OCI-LY3 (cell line): ENCODE results near the gene CTNNB1.

ENCODE experiments used
- H2AFZ ChIP-seq: fragments of 200-600, 300-600 bp; shearing (Covaris generic); 2 replicates; pipeline ENCODE4 v1.6.0; 2014; ENCODE audit warnings: antibody characterized with exemption, low read depth, low read length
- H3K27ac ChIP-seq: fragments of 200-600, 300-600 bp; sonication (generic); 2 replicates; pipeline ENCODE4 v1.5.1; 2014; ENCODE audit warnings: mild to moderate bottlenecking, low read length, moderate library complexity, mixed read lengths
- H3K27me3 ChIP-seq: fragments of 200-600, 300-600 bp; sonication (generic); 2 replicates; pipeline ENCODE4 v1.6.1; 2014; ENCODE audit warnings: low read depth, low read length, mixed read lengths
- H3K36me3 ChIP-seq: fragments of 200-600, 300-600 bp; sonication (generic); replicated peaks from 2 replicates; pipeline ENCODE3; 2014; ENCODE audit warnings: low read depth, low read length, mixed read lengths
- H3K4me1 ChIP-seq: fragments of 300-600, 200-600 bp; sonication (generic); 2 replicates; pipeline ENCODE4 v1.6.1; 2014; ENCODE audit warnings: low read length, mixed read lengths
- H3K4me2 ChIP-seq: fragments of 200-600, 300-600 bp; sonication (generic); 2 replicates; pipeline ENCODE4 v1.6.1; 2014; ENCODE audit warnings: low read length, mixed read lengths
- H3K4me3 ChIP-seq: fragments of 300-600, 200-600 bp; sonication (generic); 2 replicates; pipeline ENCODE4 v1.5.1; 2014; ENCODE audit warnings: antibody characterized with exemption, mild to moderate bottlenecking, low read length, moderate library complexity
- H3K79me2 ChIP-seq: fragments of 300-600, 200-600 bp; shearing (Covaris generic); 2 replicates; pipeline ENCODE4 v1.6.1; 2014; ENCODE audit warnings: mild to moderate bottlenecking, low read length, mixed read lengths
- H3K9ac ChIP-seq: fragments of 300-600, 200-600 bp; shearing (Covaris generic); 2 replicates; pipeline ENCODE4 v1.6.0; 2014; ENCODE audit warnings: mild to moderate bottlenecking, low read length, moderate library complexity
- H3K9me3 ChIP-seq: fragments of 200-600, 300-600 bp; shearing (Covaris generic); 2 replicates; pipeline ENCODE4 v1.6.1; 2014; ENCODE audit warnings: low read length, mixed read lengths; ENCODE audit not compliant: insufficient read depth
- H4K20me1 ChIP-seq: fragments of 200-600, 300-600 bp; sonication (generic); 2 replicates; pipeline ENCODE4 v1.6.1; 2016; ENCODE audit warnings: low read length, mixed read lengths; ENCODE audit not compliant: insufficient read depth
- CTCF ChIP-seq: fragments of 200-600, 300-600 bp; sonication (generic); IDR thresholded peaks from 2 replicates; pipeline ENCODE4 v1.5.1; 2014; ENCODE audit warnings: antibody characterized with exemption, low read length, low read depth
- EZH2phosphoT487 ChIP-seq: fragments of 200-600 bp; shearing (Covaris generic); IDR thresholded peaks from 2 replicates; pipeline ENCODE4 v1.6.1; 2018; ENCODE audit warnings: antibody characterized with exemption, mixed run types, low read depth

Gene CTNNB1

GRCh38 chr3:41222501-41222900 lies 23.2 kb downstream of the CTNNB1 start:
- H3K27ac ChIP-seq: no peak overlapping the region
- H3K4me1 ChIP-seq: peaks cover 2% of the 10 kb centered on the region; the same call in 1 of the 2 replicates
- peaks cover 90% of the 10 kb centered on the region for H4K20me1 ChIP-seq
- H2AFZ ChIP-seq: no peak overlapping the region
- no peaks in the 10 kb centered on the region for H3K27me3 ChIP-seq
- peaks cover 66% of the 10 kb centered on the region for H3K79me2 ChIP-seq
- H3K9ac ChIP-seq: no peak overlapping the region
- no peaks in the 10 kb centered on the region for H3K9me3 ChIP-seq
- H3K4me2 ChIP-seq: no peak overlapping the region
- H3K4me3 ChIP-seq: no peak overlapping the region
- no peak for TF ChIP-seq EZH2phosphoT487
- no peak for TF ChIP-seq CTCF
- H3K36me3 ChIP-seq: peaks cover 38% of the 10 kb centered on the region

- Histone ChIP-seq H3K36me3 (peaks cover 40% of the 10 kb centered on the region), H3K27me3 (no peaks in the 10 kb centered on the region), H2AFZ (no peak overlapping the region), H4K20me1 (peaks cover 88% of the 10 kb centered on the region), H3K4me2 (no peak overlapping the region), H3K4me1 (no peaks in the 10 kb centered on the region), H3K9me3 (no peaks in the 10 kb centered on the region), H3K27ac (no peak overlapping the region), H3K9ac (no peak overlapping the region), H3K4me3 (no peak overlapping the region), H3K79me2 (peaks cover 65% of the 10 kb centered on the region)
- TF ChIP-seq CTCF (no peak), EZH2phosphoT487 (no peak)
These were observed 23.8 kb downstream of the CTNNB1 start for GRCh38 chr3:41223078-41223477.

GRCh38 chr3:41223691-41224090 lies 24.4 kb downstream of the CTNNB1 start:
- Histone ChIP-seq H3K9me3 (no peaks in the 10 kb centered on the region), H3K27ac (no peak overlapping the region), H4K20me1 (peaks cover 88% of the 10 kb centered on the region), H3K36me3 (peaks cover 44% of the 10 kb centered on the region), H3K79me2 (peaks cover 64% of the 10 kb centered on the region), H3K27me3 (no peaks in the 10 kb centered on the region), H3K9ac (no peak overlapping the region), H2AFZ (no peak overlapping the region), H3K4me3 (no peak overlapping the region), H3K4me1 (no peaks in the 10 kb centered on the region), H3K4me2 (no peak overlapping the region)
- no peak for TF ChIP-seq EZH2phosphoT487

GRCh38 chr3:41224120-41224806 lies 25.0 kb downstream of the CTNNB1 start:
- Histone ChIP-seq H2AFZ (no peak overlapping the region), H3K27me3 (no peaks in the 10 kb centered on the region), H3K27ac (no peak overlapping the region), H3K9ac (no peak overlapping the region), H3K36me3 (peaks cover 44% of the 10 kb centered on the region), H3K4me3 (no peak overlapping the region), H4K20me1 (peaks cover 88% of the 10 kb centered on the region), H3K4me2 (no peak overlapping the region), H3K9me3 (no peaks in the 10 kb centered on the region), H3K79me2 (peaks cover 64% of the 10 kb centered on the region), H3K4me1 (no peaks in the 10 kb centered on the region)
- no peak for TF ChIP-seq CTCF
- TF ChIP-seq EZH2phosphoT487: no peak
